ENCODE results near the gene SYNRG.

SYNRG gene

DNA sequence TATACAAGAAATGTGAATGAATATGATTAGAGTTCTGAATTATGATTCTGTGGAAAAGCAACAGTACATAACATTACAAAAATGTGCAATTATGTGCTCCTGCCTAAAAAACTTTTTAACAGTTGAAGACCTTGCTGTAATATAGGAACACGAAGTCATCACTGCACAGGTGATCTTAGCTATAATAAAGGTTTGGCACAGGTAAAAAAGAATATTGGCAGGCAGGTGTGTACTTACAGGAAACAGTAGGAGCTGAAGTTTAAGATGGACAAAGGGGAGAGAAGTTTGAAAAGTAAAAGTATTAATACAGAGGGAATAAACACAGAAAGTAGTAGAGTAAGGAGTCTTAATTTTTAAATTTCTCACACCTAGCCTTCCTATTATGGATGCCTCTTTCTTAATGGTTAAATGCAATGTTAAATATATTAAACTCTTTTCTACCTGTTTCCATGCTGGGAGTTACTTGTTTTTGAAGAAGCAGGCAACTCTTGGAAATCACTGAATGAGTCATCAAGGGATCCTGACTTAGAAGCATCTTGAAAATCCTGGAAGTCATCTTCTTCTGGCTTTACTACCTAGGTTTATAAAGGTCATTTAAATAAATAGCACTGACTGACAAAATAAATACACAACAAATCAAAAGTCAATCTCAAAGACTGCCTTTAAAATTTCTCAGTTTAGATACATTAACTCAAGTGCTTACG lies 40.7 kb downstream of the SYNRG start:
- TF ChIP-seq, protein P1, sequence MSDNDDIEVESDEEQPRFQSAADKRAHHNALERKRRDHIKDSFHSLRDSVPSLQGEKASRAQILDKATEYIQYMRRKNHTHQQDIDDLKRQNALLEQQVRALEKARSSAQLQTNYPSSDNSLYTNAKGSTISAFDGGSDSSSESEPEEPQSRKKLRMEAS (IDR thresholded peaks at IDR 0.05; ENCODE audit: low read depth, low read length): no peak
- TF ChIP-seq MYC (IDR thresholded peaks at IDR 0.05; ENCODE audit: low read depth, low read length) (no peak), POLR2A (IDR thresholded peaks at IDR 0.05; ENCODE audit: extremely low read depth, insufficient read length) (no peak)
- TF ChIP-seq, protein P2, sequence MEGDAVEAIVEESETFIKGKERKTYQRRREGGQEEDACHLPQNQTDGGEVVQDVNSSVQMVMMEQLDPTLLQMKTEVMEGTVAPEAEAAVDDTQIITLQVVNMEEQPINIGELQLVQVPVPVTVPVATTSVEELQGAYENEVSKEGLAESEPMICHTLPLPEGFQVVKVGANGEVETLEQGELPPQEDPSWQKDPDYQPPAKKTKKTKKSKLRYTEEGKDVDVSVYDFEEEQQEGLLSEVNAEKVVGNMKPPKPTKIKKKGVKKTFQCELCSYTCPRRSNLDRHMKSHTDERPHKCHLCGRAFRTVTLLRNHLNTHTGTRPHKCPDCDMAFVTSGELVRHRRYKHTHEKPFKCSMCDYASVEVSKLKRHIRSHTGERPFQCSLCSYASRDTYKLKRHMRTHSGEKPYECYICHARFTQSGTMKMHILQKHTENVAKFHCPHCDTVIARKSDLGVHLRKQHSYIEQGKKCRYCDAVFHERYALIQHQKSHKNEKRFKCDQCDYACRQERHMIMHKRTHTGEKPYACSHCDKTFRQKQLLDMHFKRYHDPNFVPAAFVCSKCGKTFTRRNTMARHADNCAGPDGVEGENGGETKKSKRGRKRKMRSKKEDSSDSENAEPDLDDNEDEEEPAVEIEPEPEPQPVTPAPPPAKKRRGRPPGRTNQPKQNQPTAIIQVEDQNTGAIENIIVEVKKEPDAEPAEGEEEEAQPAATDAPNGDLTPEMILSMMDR (IDR thresholded peaks at IDR 0.05; ENCODE audit: low read depth, low read length): no peak
- H3K4me3 ChIP-seq (ENCODE audit: low read depth, low read length): no peak overlapping the region
- no peak for DNase-seq (ENCODE audit: low read depth)

DNA sequence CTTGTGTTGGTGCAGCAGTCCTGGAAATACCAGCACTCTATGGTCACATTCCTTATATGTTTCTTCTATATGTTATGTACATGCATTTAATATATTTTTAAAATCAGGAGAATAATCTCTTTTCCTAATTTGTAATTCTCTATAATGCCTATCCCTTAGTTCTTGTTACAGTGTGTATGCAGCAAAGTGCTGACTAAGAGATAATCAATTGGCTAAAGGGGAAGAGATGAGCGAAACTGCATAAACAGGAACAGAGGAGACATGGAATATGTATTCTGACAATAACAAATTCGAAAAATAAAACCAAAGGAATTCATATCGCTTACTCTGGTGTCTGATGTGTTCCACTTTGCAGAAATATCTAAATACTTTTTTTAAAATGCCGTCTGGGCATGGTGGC lies 41.7 kb downstream of the SYNRG start:
- no peak overlapping the region for H3K4me3 ChIP-seq (ENCODE audit: low read depth, low read length)
- TF ChIP-seq POLR2A (IDR thresholded peaks at IDR 0.05; ENCODE audit: extremely low read depth, insufficient read length) (no peak), MYC (IDR thresholded peaks at IDR 0.05; ENCODE audit: low read depth, low read length) (no peak)
- TF ChIP-seq, protein P1 (IDR thresholded peaks at IDR 0.05; ENCODE audit: low read depth, low read length): no peak
- TF ChIP-seq, protein P2 (IDR thresholded peaks at IDR 0.05; ENCODE audit: low read depth, low read length): no peak
- DNase-seq (ENCODE audit: low read depth): no peak

DNA sequence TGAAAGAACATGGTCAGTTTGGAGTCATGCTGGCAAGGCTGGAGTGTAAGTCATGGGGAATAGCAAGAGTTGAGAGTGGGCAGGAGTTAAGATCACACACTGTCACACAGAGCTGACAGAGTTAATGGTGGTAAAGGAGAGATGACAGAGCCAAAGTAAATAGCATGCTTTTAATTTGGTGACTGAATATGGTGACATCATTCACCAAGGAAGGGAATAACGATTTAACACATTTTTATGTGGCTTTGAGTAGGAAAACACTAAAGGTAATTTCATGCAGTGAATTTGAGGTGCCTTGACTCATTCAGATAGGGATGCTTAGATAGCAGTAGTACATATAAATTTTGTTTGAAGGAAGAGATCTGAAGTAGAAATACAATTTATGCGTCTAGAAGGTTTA lies 42.1 kb downstream of the SYNRG start:
- DNase-seq (ENCODE audit: low read depth): no peak
- TF ChIP-seq, protein P1 (IDR thresholded peaks at IDR 0.05; ENCODE audit: low read depth, low read length): no peak
- TF ChIP-seq MYC (IDR thresholded peaks at IDR 0.05; ENCODE audit: low read depth, low read length): no peak
- TF ChIP-seq POLR2A (IDR thresholded peaks at IDR 0.05; ENCODE audit: extremely low read depth, insufficient read length): no peak
- TF ChIP-seq, protein P2 (IDR thresholded peaks at IDR 0.05; ENCODE audit: low read depth, low read length): no peak

DNA sequence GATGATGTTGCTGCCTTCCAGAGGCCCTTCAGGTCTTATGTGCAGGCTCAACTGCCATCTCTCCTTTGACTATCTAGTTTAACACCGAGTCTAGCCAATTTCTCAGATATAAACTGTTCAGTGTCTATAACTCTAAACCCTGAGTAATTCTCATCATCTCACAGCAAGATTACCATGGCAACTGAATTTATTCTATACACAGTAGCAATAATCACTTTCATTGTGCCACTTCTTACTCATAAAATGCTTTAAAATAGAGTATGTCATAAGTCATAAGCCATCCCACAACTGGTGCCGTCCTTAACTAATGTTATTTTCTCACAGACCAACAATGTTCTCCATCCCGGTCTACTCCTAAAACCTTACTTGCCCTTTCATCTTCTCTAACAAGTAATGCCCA lies 45.0 kb downstream of the SYNRG start:
- TF ChIP-seq, protein P2 (IDR thresholded peaks at IDR 0.05; ENCODE audit: low read depth, low read length): no peak
- TF ChIP-seq POLR2A (IDR thresholded peaks at IDR 0.05; ENCODE audit: extremely low read depth, insufficient read length) (no peak), MYC (IDR thresholded peaks at IDR 0.05; ENCODE audit: low read depth, low read length) (no peak)
- TF ChIP-seq, protein P1 (IDR thresholded peaks at IDR 0.05; ENCODE audit: low read depth, low read length): no peak
- no peak for DNase-seq (ENCODE audit: low read depth)

More for the DNA sequence above, 42.1 kb downstream of the SYNRG start:
- H3K4me3 ChIP-seq (ENCODE audit: low read depth, low read length): no peak overlapping the region

DNA sequence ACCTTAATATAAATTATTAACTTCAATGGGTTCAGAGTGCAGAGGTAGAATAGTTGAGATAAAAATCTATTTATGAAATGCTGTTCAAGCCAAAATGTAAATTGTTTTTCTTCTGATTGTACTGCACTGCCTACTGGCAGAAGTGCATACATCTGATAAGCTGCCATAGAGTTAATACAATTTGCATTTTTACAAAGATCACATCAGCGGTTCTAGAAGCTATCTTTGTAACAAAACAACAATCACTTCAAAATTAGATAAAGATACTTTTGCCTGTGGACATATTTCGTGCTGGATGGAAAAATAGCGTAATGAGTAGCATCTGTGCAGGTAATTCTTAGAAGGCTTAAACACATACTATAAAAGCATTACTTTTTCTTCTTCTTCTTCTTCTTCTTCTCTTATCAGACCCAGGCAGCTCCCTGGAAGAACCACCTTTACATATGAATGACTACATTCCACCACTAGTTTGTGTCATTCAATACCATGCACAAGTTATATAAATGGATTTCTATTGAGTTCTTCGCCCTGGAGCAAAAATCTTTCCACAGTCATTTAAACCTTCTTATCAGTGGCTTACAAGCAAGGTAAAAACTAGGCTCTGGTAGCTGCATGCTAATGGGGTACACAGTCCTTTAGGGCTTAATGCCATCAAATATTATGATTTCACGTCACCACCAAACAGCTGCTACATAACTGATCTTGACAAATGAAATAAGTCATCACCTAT lies 47.0 kb downstream of the SYNRG start:
- no peak overlapping the region for H3K4me3 ChIP-seq (ENCODE audit: low read depth, low read length)
- no peak for DNase-seq (ENCODE audit: low read depth)
- TF ChIP-seq MYC (IDR thresholded peaks at IDR 0.05; ENCODE audit: low read depth, low read length) (no peak), POLR2A (IDR thresholded peaks at IDR 0.05; ENCODE audit: extremely low read depth, insufficient read length) (no peak)

More for the DNA sequence above, 45.0 kb downstream of the SYNRG start:
- H3K4me3 ChIP-seq (ENCODE audit: low read depth, low read length): no peak overlapping the region

DNA sequence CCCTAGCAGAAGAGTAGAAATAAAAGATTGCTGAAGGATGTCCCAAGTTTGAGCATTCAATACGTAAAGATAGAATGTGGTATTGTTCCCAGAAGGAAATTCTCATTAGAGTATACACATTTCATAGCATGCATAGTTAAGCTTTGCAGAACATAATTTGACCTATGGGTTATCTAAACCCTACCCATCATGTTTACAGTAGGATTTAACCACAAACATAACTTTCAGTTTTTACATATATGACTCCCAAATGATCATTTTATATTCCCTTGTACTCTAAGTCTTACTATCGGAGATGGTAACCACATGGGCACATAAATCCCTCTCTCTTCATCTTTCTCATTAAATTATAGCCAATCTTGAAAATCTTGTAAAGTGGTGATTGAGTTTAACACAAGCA lies 50.9 kb downstream of the SYNRG start:
- no peak for DNase-seq (ENCODE audit: low read depth)
- H3K4me3 ChIP-seq (ENCODE audit: low read depth, low read length): no peak overlapping the region
- TF ChIP-seq MYC (IDR thresholded peaks at IDR 0.05; ENCODE audit: low read depth, low read length) (no peak), POLR2A (IDR thresholded peaks at IDR 0.05; ENCODE audit: extremely low read depth, insufficient read length) (no peak)
- TF ChIP-seq, protein P1 (IDR thresholded peaks at IDR 0.05; ENCODE audit: low read depth, low read length): no peak
- TF ChIP-seq, protein P2 (IDR thresholded peaks at IDR 0.05; ENCODE audit: low read depth, low read length): no peak

All from NB4 (cell line).